Neuron (in vitro differentiated cells): ENCODE data around the gene TRA2A.

Source experiments
- H2AFZ ChIP-seq: one replicate; pipeline ENCODE4 v1.6.1; 2013; ENCODE audit warnings: low read depth, mild to moderate bottlenecking, inconsistent platforms, low read length, moderate library complexity
- H3K27me3 ChIP-seq: one replicate; pipeline ENCODE4 v1.6.1; 2013; ENCODE audit warnings: low read length; ENCODE audit not compliant: insufficient read depth
- H3K36me3 ChIP-seq: one replicate; pipeline ENCODE4 v1.6.1; 2013; ENCODE audit warnings: low read length; ENCODE audit not compliant: insufficient read depth
- H3K4me1 ChIP-seq: one replicate; pipeline ENCODE4 v1.6.1; 2013; ENCODE audit warnings: low read length; ENCODE audit not compliant: insufficient read depth
- H3K4me3 ChIP-seq: 2 replicates; pipeline ENCODE4 v1.5.1; 2013; ENCODE audit warnings: mild to moderate bottlenecking, low read length, moderate library complexity
- H3K9me3 ChIP-seq: one replicate; pipeline ENCODE4 v1.6.1; 2013; ENCODE audit warnings: low read length

Gene TRA2A

DNA sequence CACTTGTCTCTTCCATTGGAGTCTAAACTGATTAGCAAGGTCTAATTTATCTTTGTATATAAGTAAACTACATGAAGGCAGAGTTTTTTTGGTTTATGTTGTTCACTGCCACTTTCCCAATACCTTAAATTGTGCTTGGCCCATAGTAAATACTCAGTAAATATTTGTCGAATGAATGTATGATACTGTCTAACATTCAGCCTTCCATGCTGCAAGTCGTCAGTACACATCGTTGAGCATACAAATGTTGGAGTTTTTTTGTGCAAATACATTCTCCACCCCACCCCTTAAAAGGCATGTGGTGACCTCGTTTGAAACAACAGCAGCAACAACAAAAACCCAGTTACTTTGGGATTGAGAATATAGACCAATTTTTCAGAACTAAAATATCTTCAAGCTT is 44.1 kb downstream of the TRA2A start:
- H3K9me3 ChIP-seq, result no peaks in the 10 kb centered on the region
- no peak overlapping the region for H3K4me3 ChIP-seq
- peaks cover 2% of the 10 kb centered on the region for H3K4me1 ChIP-seq
- no peaks in the 10 kb centered on the region for H3K27me3 ChIP-seq
- no peak overlapping the region for H2AFZ ChIP-seq
- peaks cover 8% of the 10 kb centered on the region for H3K36me3 ChIP-seq

DNA sequence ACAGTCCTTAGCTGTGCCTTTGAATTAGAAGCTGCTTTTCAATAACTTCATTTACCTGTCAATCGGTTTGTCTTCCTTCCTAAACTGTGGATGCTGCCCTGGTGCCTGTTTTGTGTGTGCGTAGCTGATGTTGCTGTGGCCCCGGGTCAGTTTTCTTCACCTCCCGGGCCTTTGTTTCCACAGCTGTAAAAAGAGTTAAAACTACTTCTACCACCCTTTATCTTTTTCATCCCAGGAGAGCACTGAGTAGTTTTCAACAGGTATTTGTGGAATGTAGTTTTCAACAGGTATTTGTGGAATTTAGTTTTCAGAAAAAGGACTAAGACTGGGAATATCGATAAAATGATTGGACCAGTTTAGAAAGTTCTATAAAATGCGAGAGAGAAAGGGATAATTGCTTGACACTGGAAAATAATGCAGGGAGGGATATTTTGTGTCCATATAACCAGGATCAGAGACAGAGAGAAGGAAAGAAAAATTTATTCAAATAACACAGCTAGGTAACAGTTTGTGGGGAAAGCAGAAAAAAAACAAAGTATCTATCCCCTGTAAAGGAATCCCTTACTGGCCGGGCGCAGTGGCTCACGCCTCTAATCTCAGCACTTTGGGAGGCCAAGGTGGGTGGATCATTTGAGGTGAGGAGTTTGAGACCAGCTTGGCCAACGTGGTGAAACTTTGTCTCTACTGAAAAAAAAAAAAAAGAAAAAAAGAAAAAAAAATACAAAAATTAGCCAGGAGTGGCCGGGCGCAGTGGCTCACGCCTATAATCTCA is 45.6 kb downstream of the TRA2A start:
- Histone ChIP-seq H3K4me1 (peaks cover 2% of the 10 kb centered on the region), H3K27me3 (no peaks in the 10 kb centered on the region), H3K4me3 (no peak overlapping the region), H3K9me3 (no peaks in the 10 kb centered on the region), H2AFZ (no peak overlapping the region), H3K36me3 (peaks cover 6% of the 10 kb centered on the region)

DNA sequence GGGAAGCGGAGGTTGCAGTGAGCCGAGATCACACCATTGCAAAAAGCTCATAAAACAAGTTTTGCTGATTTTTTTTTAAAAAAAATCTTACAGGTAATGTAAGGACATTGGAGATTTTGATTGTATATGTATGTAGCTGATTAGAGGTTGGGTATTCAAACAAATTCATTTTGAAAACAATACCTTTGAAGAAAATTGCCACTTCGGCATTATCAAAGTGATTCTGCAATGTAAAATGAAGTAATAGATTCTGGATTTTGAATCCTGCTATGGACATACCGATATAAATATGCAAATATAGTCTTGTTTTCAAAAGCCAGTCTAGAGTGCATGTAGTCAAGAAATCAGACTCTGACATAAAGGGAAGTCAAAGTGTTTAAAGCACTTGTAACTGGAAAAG is 49.1 kb downstream of the TRA2A start:
- H2AFZ ChIP-seq, result no peak overlapping the region
- no peak overlapping the region for H3K4me3 ChIP-seq
- H3K36me3 ChIP-seq, result peaks cover 6% of the 10 kb centered on the region
- peaks cover 5% of the 10 kb centered on the region for H3K4me1 ChIP-seq
- H3K9me3 ChIP-seq, result no peaks in the 10 kb centered on the region
- no peaks in the 10 kb centered on the region for H3K27me3 ChIP-seq

DNA sequence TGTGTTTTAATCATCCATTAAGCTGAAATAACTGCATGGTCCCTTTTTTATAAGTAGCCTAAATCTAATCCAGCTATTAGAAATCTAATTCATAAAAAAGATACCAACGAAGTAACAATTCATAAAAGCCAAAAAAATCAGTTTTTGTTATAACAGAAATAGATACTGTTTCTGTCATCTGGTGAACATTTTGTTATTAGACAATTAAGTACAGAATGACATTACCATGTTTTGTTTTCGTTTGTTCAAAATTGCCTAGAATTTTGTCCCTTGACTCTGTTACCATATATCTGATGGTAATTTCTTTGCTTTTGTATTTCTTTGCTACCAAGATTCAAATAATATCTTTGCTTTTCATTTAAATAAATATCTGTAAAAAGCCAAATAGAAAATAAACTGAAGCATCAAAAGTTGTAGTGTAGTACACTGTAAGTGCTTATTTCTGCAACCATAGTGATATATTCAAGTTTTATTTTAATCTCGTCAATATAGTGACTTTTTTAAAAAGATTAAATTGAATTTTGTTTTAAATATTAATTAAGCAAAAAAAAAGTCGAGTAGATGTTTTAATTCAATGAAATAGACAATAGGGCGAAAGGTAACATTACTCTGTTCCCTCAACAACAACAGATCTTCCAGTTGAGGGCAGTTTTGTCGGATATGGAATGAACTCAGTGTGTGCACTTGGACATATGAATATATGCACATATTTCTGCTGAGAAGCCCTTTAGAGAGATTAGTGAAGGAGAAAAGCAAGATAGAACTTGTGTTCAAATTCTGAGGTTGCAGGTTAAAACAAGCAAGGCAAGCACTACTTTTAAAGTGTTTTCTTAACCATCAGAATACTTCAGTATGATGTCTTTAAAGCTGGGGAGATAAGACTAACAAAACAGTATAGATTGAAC is 53.6 kb downstream of the TRA2A start:
- H2AFZ ChIP-seq, result no peak overlapping the region
- no peaks in the 10 kb centered on the region for H3K27me3 ChIP-seq

DNA sequence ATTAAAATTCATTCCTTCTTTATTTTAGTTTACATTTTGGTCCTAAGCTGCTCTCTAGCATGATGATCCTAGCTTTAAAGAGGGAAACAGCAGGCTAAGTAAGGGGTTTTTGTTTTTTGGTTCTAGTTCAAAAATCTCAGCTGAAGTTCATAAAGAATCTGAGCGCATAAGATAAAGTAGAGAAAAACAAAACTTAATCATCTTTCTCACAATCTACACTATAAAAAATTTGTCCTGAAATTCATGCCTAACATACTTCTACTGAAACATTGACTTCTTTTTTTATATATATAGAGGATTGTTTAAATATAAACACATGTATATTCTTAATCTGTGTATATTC is 54.7 kb downstream of the TRA2A start:
- H3K36me3 ChIP-seq, result no peaks in the 10 kb centered on the region
- H3K4me1 ChIP-seq, result peaks cover 23% of the 10 kb centered on the region
- peak overlapping the region; percentile 63 for H3K4me3 ChIP-seq
- H2AFZ ChIP-seq, result no peak overlapping the region
- no peaks in the 10 kb centered on the region for H3K9me3 ChIP-seq
- no peaks in the 10 kb centered on the region for H3K27me3 ChIP-seq

More for the DNA sequence above, 53.6 kb downstream of the TRA2A start:
- no peaks in the 10 kb centered on the region for H3K9me3 ChIP-seq
- H3K4me3 ChIP-seq, result no peak overlapping the region
- H3K4me1 ChIP-seq, result peaks cover 15% of the 10 kb centered on the region
- no peaks in the 10 kb centered on the region for H3K36me3 ChIP-seq

DNA sequence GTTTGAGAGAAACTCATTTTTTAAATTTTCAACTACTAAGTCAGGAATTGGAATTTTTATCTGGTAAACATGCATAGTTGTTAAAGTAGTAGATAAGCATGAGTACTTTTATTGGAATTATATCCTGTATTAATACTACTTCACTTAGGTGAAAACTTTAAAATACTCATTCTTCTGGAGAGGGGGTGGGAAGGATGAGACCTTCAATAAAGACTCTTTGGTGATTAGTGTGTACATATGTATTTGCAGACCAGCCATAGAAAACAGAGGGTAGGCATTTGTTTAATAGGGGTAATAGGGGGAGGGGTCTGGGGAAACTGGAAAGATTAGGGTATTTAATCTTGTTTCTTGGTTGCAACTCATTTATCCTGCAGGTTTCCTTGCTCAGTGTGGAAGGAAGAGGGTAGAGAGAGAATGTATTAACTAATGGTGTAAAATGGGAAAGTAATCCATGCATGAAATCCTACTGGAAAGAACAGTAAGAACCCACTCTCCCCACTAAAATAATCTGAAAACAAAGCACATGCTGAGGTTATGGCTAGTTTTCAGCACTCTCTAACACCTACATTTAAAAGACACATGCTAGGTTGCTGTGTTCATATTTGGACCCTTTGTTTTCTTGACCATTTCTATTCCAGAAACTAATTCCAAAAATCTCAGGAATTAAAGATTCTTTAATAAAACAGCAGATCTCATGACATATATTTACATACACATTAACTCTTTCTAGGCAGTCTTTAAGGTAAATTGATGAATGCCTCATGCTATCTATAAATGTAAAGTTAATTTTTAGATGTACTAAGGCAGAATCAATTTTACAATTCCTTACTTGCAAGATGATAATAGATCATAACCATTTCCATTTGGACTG is 55.3 kb downstream of the TRA2A start:
- Histone ChIP-seq H3K4me3 (peak overlapping the region; percentile 63), H3K4me1 (peaks cover 23% of the 10 kb centered on the region), H3K36me3 (no peaks in the 10 kb centered on the region), H3K27me3 (no peaks in the 10 kb centered on the region), H2AFZ (no peak overlapping the region), H3K9me3 (no peaks in the 10 kb centered on the region)

DNA sequence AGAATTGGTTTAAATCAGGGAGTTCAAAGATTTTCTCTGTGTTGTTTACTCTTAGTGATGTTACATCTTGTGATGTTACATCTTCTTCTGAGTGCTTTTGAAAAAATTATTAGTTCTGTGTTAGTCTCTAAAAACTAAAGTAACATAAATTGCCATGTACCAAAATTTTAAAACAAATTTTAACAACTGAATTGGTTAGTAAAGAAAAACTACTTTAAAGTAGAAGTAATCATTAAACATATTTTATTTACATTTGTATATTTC is 56.3 kb downstream of the TRA2A start:
- Histone ChIP-seq H3K9me3 (no peaks in the 10 kb centered on the region), H3K36me3 (no peaks in the 10 kb centered on the region), H3K4me3 (peak overlapping the region; percentile 63), H2AFZ (no peak overlapping the region), H3K4me1 (peaks cover 23% of the 10 kb centered on the region), H3K27me3 (no peaks in the 10 kb centered on the region)

DNA sequence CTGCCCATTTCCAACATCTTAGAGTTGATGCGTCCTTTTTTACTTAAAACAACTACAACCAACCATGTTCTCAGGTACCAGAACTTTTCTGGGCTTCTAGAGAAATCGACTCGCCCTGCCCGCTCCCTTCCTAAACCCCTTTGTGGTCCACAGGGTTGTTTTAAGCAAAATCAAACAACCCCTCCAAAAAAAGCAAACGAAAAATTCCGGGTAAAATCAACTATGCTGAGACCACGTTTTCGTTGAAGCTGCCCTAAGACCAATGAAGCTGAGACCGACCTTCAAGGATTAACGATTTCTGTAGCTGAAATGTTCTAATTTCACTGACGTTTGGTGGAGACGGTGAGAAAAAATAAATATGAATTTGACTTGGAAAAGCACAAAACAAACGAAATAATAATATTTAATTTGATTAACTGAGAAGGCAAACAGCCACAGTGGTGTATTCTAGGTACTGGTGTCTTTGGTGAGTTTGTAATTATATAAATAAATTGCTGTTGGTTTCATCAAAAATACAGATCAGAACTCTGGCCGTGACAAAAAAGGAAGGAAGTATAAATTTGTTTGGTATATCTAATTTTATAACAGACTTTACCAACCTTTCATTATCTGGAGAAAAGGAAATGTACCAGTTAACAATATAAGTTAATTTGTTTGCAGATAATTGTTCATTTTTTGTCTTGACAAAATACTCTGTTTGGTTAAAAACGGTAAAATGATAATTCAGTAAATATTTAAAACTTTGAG is 56.8 kb downstream of the TRA2A start:
- peaks cover 23% of the 10 kb centered on the region for H3K4me1 ChIP-seq
- no peaks in the 10 kb centered on the region for H3K9me3 ChIP-seq
- peak overlapping the region; percentile 63 for H3K4me3 ChIP-seq
- no peaks in the 10 kb centered on the region for H3K36me3 ChIP-seq
- no peaks in the 10 kb centered on the region for H3K27me3 ChIP-seq
- peak overlapping the region; percentile 15 for H2AFZ ChIP-seq

DNA sequence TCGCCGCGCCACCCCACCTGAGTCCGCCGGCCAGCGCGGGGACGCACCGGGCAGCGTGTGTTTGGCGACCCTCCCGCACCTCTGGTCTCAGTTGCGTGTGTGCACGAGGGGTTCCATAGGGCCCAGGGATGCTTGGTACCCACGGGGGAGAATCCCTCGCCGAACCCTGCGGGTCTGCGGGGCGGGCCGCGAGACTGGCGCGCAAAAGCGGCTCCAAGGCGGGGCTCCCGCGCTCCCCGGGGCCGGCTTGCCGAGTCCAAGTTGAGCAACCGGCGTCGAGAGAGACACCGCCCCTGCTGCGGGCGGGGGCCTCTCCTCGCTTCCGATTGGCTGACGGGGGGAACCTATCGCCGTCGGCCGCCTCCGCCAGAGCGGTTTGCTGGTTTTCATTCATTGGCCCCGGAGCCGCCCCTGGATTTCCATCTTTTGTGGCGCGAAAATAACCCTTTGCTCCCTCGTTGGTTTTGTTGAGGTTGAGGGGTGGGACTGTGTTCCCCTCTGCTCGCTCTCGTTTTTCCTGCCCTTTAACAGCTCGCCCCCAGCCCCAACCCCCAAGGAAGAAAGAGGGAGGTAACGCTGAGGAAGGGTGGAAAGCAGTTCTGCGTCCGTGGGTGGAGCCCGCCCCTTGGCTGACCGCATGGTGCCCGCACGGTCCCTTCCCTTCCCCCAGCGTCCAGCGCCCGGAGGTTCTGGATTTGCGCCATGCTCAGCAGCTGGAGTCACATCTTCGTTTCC is 57.5 kb downstream of the TRA2A start:
- peaks cover 23% of the 10 kb centered on the region for H3K4me1 ChIP-seq
- no peaks in the 10 kb centered on the region for H3K9me3 ChIP-seq
- H2AFZ ChIP-seq, result peak overlapping the region; percentile 22
- H3K36me3 ChIP-seq, result no peaks in the 10 kb centered on the region
- H3K27me3 ChIP-seq, result no peaks in the 10 kb centered on the region
- H3K4me3 ChIP-seq, result peak overlapping the region; percentile 63

DNA sequence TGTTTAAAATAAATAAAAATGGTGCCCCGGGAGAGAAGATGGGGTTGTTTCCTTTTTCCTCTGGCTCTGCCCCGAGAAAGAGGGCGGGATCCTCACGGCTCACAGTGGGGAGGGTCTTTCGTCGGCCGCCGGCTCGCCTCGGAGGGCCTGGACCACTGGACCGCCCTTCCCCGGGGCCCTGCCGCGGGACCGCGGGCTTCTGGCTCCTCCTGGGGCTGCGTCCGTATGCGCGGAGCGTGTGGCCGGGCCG is 58.0 kb downstream of the TRA2A start:
- Histone ChIP-seq H3K4me1 (peaks cover 23% of the 10 kb centered on the region), H3K27me3 (no peaks in the 10 kb centered on the region), H3K4me3 (peak overlapping the region; percentile 63), H3K36me3 (no peaks in the 10 kb centered on the region), H3K9me3 (no peaks in the 10 kb centered on the region), H2AFZ (peak overlapping the region; percentile 22)

DNA sequence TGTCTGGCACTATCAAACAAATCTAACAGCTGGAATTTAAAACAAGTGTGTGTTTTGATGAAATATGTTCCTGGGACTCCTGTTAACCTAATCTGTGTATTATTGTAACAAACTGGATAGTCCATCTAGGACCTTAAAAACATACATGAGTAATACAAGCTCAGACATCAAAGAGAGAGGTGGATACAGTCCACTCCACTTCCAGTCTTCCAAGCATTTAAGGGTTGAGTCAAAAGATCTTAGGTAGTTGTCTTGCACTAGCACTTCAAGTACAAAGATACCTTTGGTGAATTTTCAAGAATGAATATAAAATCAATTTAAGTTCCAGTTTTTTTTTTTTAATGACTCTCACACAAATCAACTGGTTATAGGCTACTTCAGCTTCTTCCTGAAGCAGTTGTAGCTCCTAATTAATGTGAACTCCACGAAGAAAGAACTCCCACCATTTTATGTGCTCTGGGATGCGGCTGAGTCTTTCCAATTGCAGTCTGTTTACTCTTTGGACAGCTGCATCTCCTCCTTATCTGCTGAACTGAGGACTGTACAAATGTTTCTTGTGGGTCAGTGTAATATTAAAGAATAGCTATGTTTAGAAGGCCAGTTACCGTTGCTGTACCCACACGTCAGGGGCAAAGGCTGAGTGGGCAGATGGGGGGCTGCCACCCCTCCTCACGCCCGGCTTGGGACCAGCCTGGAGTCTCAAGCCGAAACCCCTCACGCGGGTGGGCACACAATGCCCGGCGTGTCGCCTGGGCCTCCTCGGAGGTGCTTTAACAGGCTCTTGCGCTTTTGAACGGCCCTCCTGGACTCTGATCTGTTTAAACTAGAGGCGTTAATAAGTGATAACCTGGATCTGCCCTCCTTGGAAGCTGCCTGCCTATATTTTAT is 58.6 kb downstream of the TRA2A start:
- H3K4me1 ChIP-seq, result peaks cover 23% of the 10 kb centered on the region
- H2AFZ ChIP-seq, result peak overlapping the region; percentile 22
- no peaks in the 10 kb centered on the region for H3K36me3 ChIP-seq
- no peaks in the 10 kb centered on the region for H3K9me3 ChIP-seq
- H3K27me3 ChIP-seq, result no peaks in the 10 kb centered on the region
- H3K4me3 ChIP-seq, result peak overlapping the region; percentile 63
